ENCODE data around the gene IGF2R. TPM values are rescaled to one million over a fixed set of nuclear protein-coding genes. Genes with fewer than 3 reads are reported as not detected.

The IGF2R gene
- total RNA-seq, 4 donors from 2014 or later: 38.2 to 56.1 (median 52.0) TPM

DNA sequence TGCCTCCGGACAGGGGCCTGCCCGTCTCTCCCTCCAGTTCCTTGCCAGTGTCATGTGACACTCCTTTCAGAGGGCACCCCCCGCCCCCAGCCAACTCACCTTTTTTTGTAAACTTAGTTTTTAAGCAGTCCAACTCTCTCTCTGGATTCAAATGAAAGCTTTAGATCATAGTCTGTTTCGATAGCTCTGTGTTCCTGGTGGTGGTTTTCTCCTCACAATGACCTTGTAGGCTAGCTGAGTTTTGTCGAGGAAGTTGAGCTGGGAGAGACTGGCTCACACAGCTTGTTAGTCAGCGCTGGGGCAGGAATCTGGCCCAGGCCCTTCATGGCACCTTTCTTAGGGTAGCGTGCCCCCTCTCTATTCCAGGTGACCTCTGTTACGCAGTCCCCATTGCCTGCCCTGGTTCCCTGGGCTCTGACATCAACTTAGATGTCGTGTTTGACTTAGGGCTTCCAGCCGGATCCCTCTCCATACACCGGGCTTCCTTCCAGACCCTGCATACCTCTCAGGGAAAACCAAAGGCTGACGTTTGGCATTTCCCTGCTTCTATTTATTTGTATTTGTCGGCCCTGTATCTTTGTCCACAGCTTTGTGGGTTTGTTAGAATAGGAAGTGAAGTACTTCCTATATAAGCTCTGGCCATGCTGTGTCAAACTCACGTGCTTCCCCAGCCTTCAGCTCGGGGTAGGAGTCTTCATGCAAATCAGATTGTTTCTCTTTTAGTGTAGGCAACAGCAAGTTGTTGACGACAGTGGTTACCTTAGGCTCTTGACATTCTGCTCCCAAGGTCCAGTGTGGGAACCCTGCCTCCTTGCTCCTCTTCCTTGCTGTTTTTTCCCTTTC, 12.7 kb downstream of the IGF2R start:
- TF ChIP-seq CTCF (IDR thresholded peaks at IDR 0.05): no peak
- peak in 1 of 4 donors; percentile 10 for TF ChIP-seq POLR2A (IDR thresholded peaks at IDR 0.05)
- peak overlapping the region in 1 of 4 donors; percentile 23 for H3K4me3 ChIP-seq
- no peaks in the 10 kb centered on the region for H3K36me3 ChIP-seq
- H3K27ac ChIP-seq: peak overlapping the region; percentile 36 to 76 (median 68)
- DNase-seq: no peak
- H3K4me1 ChIP-seq: peaks cover 62 to 98% (median 71%) of the 10 kb centered on the region in 3 donors
- H3K9me3 ChIP-seq: no peaks in the 10 kb centered on the region
- intact Hi-C loops (cut with DNase I): no loop called here
- H3K27me3 ChIP-seq: no peaks in the 10 kb centered on the region
- WGBS, 2 donors: 37 to 38% methylated on average over 16 of the region's 16 CpGs

DNA sequence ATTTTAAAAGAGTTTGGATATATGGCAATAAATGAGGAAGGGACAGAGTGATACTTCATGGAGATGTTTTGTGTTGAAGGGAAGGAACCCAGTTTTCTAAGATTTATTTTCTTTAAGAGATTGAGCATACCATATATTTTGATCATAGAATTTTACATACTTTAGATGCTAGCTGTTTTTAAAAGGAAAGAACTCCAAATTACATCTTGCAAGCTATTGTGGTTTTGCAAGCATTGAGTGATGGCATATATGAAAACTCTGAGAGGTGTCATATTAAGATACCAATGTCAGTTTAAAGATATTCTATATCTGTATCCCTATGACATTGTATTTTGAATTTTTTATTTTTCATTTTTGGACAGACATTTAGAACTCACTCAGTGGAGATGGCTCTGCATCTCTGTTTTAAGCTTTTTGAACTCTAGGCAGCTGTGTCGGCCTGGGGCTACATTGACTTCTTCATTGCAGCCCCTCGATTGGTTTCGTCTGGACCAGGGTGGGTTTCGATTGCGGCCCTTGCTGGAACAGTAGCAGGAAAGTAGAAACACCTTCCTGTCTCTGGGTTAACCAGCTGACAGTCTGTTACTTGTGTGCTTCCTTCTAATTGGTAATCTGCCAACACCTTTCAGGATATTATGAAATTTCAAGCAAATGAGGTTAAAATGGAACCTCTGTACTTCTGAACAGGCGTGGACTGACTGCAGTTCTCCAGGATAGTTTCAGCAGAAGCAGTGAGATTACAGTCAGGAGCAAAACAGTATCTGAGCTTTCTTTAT, 14.0 kb downstream of the IGF2R start:
- Histone ChIP-seq H3K4me3 (no peak overlapping the region), H3K4me1 (peaks cover 59 to 98% (median 59%) of the 10 kb centered on the region in 3 donors), H3K27me3 (no peaks in the 10 kb centered on the region), H3K27ac (peak overlapping the region in 2 of 4 donors; percentile 0 to 12), H3K9me3 (no peaks in the 10 kb centered on the region), H3K36me3 (no peaks in the 10 kb centered on the region)
- TF ChIP-seq CTCF (IDR thresholded peaks at IDR 0.05): no peak
- TF ChIP-seq POLR2A (IDR thresholded peaks at IDR 0.05): no peak
- DNase-seq: no peak
- 66 to 70% methylated on average over 6 of the region's 6 CpGs for WGBS, 2 donors
- intact Hi-C loops (cut with DNase I): no loop called here

DNA sequence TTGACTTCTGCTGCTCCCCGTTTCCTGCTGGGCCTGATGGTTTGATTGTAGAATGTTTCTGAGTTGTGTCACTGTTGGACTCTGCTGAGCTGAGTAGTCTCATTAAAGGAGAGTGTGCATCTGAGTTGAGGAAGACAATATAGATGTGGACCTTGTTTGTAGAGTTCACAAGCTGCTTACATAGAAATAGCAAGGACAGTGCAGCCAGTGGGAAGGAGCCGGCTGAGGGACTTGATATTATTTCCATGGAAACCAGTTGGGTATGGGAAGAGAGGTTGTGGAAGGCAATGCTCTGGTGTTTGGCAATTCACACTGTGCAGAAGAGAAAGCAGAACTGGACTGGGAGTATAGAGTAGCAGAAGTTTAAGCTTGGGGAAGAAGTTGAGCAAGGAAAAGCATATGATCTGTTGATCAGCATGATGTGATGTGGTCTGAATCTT, 14.8 kb downstream of the IGF2R start:
- no peak for DNase-seq
- TF ChIP-seq CTCF (IDR thresholded peaks at IDR 0.05) (no peak), POLR2A (IDR thresholded peaks at IDR 0.05) (no peak)
- no peaks in the 10 kb centered on the region for H3K36me3 ChIP-seq
- peaks cover 52 to 98% (median 52%) of the 10 kb centered on the region in 3 donors for H3K4me1 ChIP-seq
- intact Hi-C loops (cut with DNase I): no loop called here
- WGBS, 2 donors: 41 to 57% methylated on average over 2 of the region's 2 CpGs
- no peaks in the 10 kb centered on the region for H3K27me3 ChIP-seq
- H3K9me3 ChIP-seq: no peaks in the 10 kb centered on the region
- no peak overlapping the region for H3K4me3 ChIP-seq
- peak overlapping the region in 2 of 4 donors; percentile 0 to 12 for H3K27ac ChIP-seq

DNA sequence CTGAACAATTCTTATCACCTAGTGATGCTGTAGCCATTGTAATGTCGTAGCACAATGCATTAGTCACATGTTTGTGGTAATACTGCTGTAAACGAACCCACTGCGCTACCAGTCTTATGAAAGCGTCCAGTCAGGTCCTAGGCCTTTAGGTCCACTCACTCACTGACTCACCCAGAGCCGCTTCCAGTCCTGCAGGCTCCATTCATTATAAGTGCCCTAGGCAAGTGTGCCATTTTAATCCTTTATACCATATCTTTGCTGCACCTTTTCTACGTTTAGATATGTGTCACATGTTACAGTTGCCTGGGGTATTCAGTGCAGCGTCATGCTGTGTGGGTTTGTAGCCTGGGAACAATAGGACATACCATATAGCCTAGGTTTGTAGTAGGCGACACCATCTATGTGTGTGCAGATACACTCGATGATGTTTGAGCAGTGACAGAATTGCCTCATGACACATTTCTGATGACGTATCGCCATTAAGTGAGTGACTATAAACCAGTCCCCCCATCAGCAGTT, 15.4 kb downstream of the IGF2R start:
- intact Hi-C loops (cut with DNase I): no loop called here
- no peak for TF ChIP-seq POLR2A (IDR thresholded peaks at IDR 0.05)
- TF ChIP-seq CTCF (IDR thresholded peaks at IDR 0.05): no peak
- WGBS, 2 donors: 57 to 86% methylated on average over 11 of the region's 11 CpGs
- no peaks in the 10 kb centered on the region for H3K36me3 ChIP-seq
- peak overlapping the region in 2 of 4 donors; percentile 0 for H3K27ac ChIP-seq
- H3K27me3 ChIP-seq: no peaks in the 10 kb centered on the region
- DNase-seq: no peak
- H3K4me3 ChIP-seq: no peak overlapping the region
- no peaks in the 10 kb centered on the region for H3K9me3 ChIP-seq
- H3K4me1 ChIP-seq: peaks cover 47 to 98% (median 52%) of the 10 kb centered on the region in 3 donors

All from esophagus squamous epithelium (tissue), 5 donors.